Activated naive CD8-positive, alpha-beta T cell treated with anti-CD3 and anti-CD28 coated beads for 36 hours (primary cell): ENCODE data around the gene RBM44. TPM values are rescaled to one million over a fixed set of nuclear protein-coding genes. Genes with fewer than 3 reads are reported as not detected.
"Not testable (repeated sequence)": the region's sequence is repeated elsewhere in the genome, so short reads cannot be mapped to it uniquely, and the experiment has no call there.

Experiments used
- DNase-seq: peaks from one replicate; pipeline ENCODE4 v3.0.0; 2021
- H3K27ac Mint-ChIP-seq: one replicate; pipeline ENCODE4 v1.8.0; 2022; ENCODE audit warnings: mild to moderate bottlenecking, moderate library complexity, mixed read lengths
- H3K27me3 Mint-ChIP-seq: one replicate; pipeline ENCODE4 v1.8.0; 2022; ENCODE audit warnings: mild to moderate bottlenecking, mixed read lengths
- H3K36me3 Mint-ChIP-seq: one replicate; pipeline ENCODE4 v1.8.0; 2021; ENCODE audit warnings: mild to moderate bottlenecking, mixed read lengths
- H3K4me1 Mint-ChIP-seq: one replicate; pipeline ENCODE4 v1.8.0; 2021; ENCODE audit warnings: mixed read lengths
- H3K4me3 Mint-ChIP-seq: one replicate; pipeline ENCODE4 v1.8.0; 2022; ENCODE audit warnings: mild to moderate bottlenecking, moderate library complexity, mixed read lengths
- H3K9me3 Mint-ChIP-seq: one replicate; pipeline ENCODE4 v1.8.0; 2022; ENCODE audit warnings: mixed read lengths
- total RNA-seq, 2 experiments: library from RNA; stranded (reverse); gene quantifications; one replicate each; pipeline ENCODE4 v1.2.3, GENCODE V29; 2021

Gene RBM44
- total RNA-seq, 2 experiments from 2014 or later, result 0.46 to 0.47 TPM

DNA sequence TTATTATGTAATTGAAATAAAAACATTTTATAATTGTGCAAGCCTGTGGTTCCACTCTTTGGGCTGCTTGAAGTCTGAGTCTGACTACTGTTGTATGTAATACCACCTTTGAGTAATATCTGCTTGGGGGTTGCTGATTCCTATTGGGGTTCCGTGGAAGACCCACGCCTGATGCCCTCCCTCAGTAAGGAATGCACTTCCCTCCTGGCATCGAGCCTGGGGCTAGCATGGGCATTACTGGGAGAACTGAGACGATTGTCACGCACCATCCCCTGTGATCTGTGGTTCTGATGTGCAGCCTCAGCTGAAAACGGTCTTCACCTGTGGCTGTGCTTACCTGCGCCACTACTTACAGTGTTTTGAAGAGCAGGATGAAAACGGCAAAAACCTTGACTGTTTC is 32.7 kb upstream of the RBM44 start:
- H3K27me3 Mint-ChIP-seq, result no peaks in the 10 kb centered on the region
- H3K36me3 Mint-ChIP-seq, result peaks cover 17% of the 10 kb centered on the region
- no peak for DNase-seq
- H3K9me3 Mint-ChIP-seq, result no peaks in the 10 kb centered on the region
- no peak overlapping the region for H3K4me3 Mint-ChIP-seq
- H3K27ac Mint-ChIP-seq, result no peak overlapping the region
- no peaks in the 10 kb centered on the region for H3K4me1 Mint-ChIP-seq

DNA sequence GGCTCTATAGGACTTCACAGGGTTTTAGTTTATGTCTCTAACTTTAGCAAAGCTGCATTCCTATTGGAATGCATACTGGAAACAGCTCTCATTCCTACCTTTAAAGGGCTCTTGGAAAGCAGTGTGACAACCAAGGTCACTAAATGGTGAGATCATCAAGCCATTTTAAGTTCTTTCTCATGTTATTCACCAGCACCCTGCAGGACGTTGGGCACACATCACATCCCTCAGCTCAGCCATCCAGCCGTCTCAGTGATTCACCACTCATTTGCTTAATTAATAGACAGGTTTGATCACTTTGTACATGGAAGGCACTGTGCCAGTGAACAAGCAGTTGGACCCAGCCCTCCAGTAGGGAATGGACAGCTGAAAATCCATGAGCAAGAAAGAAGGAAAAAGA is 32.2 kb upstream of the RBM44 start:
- Mint-ChIP-seq H3K36me3 (peaks cover 17% of the 10 kb centered on the region), H3K4me3 (no peak overlapping the region), H3K27me3 (no peaks in the 10 kb centered on the region), H3K27ac (no peak overlapping the region), H3K9me3 (no peaks in the 10 kb centered on the region), H3K4me1 (no peaks in the 10 kb centered on the region)
- DNase-seq, result no peak

DNA sequence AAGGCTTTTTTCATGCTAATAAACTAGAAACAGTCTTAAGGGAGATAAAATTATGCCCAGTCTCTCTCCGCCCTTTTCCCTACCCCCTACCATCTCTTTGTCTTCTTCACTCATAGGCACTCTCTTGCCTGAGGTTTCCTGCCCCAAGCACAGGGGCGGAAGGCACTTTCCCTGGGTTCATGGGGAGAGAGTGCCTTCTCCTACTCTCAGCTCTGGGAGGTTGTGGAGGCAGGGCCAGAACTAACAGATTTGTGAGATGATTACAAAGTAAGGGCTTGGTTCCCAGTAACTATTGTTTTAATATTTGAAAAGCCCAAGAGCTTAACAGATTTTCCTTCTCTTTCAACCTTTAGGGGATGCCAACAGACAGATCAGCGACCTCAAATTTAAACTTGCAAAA is 26.1 kb upstream of the RBM44 start:
- Mint-ChIP-seq H3K27ac (peak overlapping the region; percentile 35), H3K36me3 (peaks cover 34% of the 10 kb centered on the region)

DNA sequence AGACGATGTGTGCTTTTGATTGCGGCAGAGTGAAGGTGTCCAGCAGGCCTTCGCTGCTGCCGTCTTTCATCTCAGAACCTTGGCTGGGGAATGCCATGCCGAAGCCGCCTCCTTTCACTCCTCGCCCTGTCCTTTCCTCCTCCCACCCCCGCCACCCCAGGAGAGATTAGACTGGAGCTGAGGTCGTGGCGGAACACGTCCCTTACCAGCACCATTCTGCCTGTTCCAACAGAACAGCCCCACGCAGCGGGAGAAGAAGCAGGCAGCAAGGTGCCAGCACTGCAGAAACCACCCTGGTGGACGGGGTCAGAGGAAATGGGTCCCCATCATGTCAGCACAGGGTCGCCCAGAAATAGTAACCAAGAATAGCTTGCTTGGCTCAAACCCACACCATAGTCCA is 24.8 kb upstream of the RBM44 start:
- Mint-ChIP-seq H3K4me3 (no peak overlapping the region), H3K36me3 (peaks cover 44% of the 10 kb centered on the region), H3K4me1 (no peaks in the 10 kb centered on the region), H3K9me3 (peaks cover 1% of the 10 kb centered on the region), H3K27ac (no peak overlapping the region), H3K27me3 (no peaks in the 10 kb centered on the region)
- no peak for DNase-seq

More for the DNA sequence above, 26.1 kb upstream of the RBM44 start:
- no peak overlapping the region for H3K4me3 Mint-ChIP-seq
- H3K9me3 Mint-ChIP-seq, result no peaks in the 10 kb centered on the region
- no peak for DNase-seq
- no peaks in the 10 kb centered on the region for H3K27me3 Mint-ChIP-seq
- no peaks in the 10 kb centered on the region for H3K4me1 Mint-ChIP-seq

DNA sequence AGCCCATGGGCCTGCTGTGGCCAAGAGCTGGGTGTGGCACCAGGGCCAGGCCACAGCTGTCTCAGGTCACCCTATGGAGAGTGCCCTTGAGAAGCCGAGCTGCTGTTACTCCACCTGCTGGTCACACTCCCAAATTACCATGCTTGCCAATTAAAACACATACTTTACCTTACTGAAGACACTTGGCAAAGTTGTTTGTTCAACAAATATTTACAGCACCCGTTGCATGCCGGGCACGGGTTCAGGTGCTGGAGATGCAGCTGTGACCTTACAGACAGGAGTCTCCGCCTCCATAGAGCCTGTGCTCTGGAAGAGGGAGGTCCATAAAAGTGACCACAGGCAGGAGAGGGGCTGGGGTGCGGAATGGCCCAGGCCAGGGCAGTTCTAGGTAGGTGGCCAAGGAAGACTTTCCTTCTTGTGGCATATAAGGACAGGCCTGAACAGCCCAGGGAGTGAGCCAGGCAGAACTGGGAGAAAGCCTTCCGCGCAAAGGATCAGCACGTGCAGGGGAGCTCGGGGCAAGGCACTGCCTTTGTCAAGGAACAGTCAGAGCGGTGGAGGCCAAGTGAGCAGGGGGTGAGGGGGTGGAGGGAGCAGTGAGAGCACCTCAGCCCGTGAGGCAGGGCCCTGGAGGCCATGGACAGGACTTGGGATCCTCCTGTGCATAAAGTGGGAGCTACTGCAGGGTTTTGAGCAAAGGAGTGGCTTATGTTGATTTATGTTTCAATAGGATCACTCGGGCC is 23.6 kb upstream of the RBM44 start:
- no peak overlapping the region for H3K27ac Mint-ChIP-seq

DNA sequence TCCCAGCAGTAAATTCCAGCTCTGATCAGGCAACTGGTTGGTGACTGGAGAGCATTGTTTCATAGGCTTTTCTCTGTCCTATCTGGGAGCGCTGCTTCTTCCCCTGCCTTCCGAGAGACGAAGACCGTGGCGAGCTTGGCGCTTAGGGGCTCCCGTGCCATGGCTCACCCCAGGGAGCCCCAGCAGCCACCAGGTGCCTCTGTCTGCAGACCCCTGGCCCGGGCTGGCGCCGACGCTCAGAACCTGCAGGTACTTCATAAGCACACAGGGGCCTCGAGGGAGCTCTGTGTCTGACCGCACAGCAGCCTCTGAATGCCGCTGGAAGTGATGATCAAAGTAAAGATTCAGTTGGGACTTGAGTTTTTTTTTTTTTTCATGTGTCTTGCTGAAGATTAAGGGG is 19.1 kb upstream of the RBM44 start:
- peaks cover 86% of the 10 kb centered on the region for H3K36me3 Mint-ChIP-seq
- H3K4me3 Mint-ChIP-seq, result no peak overlapping the region
- H3K27me3 Mint-ChIP-seq, result no peaks in the 10 kb centered on the region
- peaks cover under 1% of the 10 kb centered on the region for H3K4me1 Mint-ChIP-seq
- no peak overlapping the region for H3K27ac Mint-ChIP-seq
- peaks cover 13% of the 10 kb centered on the region for H3K9me3 Mint-ChIP-seq
- no peak for DNase-seq

More for the DNA sequence above, 23.6 kb upstream of the RBM44 start:
- H3K36me3 Mint-ChIP-seq, result peaks cover 54% of the 10 kb centered on the region
- DNase-seq, result peak; percentile 34
- peaks cover 1% of the 10 kb centered on the region for H3K9me3 Mint-ChIP-seq
- H3K27me3 Mint-ChIP-seq, result no peaks in the 10 kb centered on the region
- H3K4me3 Mint-ChIP-seq, result no peak overlapping the region
- H3K4me1 Mint-ChIP-seq, result no peaks in the 10 kb centered on the region

DNA sequence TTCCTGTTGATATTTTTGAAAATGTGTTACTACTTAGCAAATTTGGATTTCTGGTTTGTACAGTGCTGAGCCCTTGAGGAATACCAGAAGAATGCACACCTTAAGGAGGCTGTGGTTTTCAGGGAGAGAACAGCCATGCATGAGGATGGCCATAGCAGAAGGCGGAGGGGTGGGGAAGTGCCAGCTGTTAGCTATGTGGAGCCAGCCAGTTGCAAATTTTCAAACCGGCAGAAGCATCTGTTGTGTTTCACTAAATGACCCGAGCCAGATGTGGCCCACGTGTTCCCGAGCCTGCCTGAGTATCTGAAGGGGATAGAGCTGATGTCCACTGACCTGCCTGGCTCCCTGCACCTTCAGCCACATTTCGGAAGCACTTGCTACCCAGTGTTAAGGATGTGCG is 16.4 kb upstream of the RBM44 start:
- no peaks in the 10 kb centered on the region for H3K27me3 Mint-ChIP-seq
- H3K9me3 Mint-ChIP-seq, result peaks cover 24% of the 10 kb centered on the region
- H3K27ac Mint-ChIP-seq, result no peak overlapping the region
- no peak overlapping the region for H3K4me3 Mint-ChIP-seq
- DNase-seq, result no peak
- peaks cover 85% of the 10 kb centered on the region for H3K36me3 Mint-ChIP-seq
- H3K4me1 Mint-ChIP-seq, result peaks cover 1% of the 10 kb centered on the region

DNA sequence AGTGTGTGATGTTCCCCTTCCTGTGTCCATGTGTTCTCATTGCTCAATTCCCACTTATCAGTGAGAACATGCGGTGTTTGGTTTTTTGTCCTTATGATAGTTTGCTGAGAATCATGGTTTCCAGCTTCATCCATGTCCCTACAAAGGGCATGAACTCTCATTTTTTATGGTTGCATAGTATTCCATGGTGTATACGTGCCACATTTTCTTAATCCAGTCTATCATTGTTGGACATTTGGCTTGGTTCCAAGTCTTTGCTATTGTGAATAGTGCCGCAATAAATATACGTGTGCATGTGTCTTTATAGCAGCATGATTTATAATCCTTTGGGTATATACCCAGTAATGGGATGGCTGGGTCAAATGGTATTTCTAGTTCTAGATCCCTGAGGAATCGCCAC is 14.9 kb upstream of the RBM44 start:
- DNase-seq, H3K27ac Mint-ChIP-seq, H3K4me3 Mint-ChIP-seq, H3K27me3 Mint-ChIP-seq, H3K4me1 Mint-ChIP-seq: not testable (repeated sequence)
- peaks cover 80% of the 10 kb centered on the region for H3K36me3 Mint-ChIP-seq
- H3K9me3 Mint-ChIP-seq, result peaks cover 24% of the 10 kb centered on the region

DNA sequence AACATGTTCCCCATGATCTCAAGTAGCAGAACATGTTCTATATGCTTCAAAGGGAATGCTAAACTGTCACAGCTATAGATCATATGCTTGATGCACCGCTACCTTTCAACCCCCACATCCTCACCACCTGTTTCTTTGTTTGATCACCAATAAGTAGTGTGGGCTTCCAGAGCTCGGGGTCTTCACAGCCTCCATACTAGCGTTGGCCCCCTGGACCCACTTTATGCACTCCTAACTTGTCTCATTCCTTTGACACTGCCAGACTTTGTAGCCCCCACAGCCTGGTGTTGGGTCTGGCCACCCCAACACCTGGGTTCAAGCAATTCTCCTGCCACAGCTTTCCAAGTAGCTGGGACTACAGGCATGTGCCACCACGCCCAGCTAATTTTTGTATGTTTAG is 11.6 kb upstream of the RBM44 start:
- H3K4me3 Mint-ChIP-seq, result no peak overlapping the region

DNA sequence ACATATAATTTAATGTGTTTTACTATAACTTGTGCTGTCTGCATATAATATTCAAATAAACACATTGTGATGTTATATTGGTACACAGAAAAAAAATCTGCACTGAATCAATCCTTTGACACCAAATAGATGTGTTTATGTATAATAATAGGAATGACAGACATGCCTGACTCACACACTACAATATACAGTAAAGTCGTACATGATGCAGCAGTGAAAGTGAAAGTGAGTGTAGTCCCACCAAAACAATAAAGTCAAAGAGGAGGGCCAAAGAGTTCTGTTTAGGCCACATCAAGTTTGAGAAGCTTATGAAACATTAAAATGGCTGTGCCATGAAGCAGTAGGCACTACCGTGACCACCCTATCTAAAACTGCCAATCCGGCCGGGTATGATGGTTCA is 8.2 kb upstream of the RBM44 start:
- no peak overlapping the region for H3K4me3 Mint-ChIP-seq
- no peak overlapping the region for H3K27ac Mint-ChIP-seq
- DNase-seq, result no peak
- no peaks in the 10 kb centered on the region for H3K4me1 Mint-ChIP-seq
- peaks cover 12% of the 10 kb centered on the region for H3K9me3 Mint-ChIP-seq
- H3K27me3 Mint-ChIP-seq, result no peaks in the 10 kb centered on the region
- H3K36me3 Mint-ChIP-seq, result peaks cover 27% of the 10 kb centered on the region

More for the DNA sequence above, 11.6 kb upstream of the RBM44 start:
- Mint-ChIP-seq H3K4me1 (peaks cover 1% of the 10 kb centered on the region), H3K36me3 (peaks cover 55% of the 10 kb centered on the region), H3K9me3 (peaks cover 23% of the 10 kb centered on the region), H3K27ac (no peak overlapping the region), H3K27me3 (no peaks in the 10 kb centered on the region)
- no peak for DNase-seq

DNA sequence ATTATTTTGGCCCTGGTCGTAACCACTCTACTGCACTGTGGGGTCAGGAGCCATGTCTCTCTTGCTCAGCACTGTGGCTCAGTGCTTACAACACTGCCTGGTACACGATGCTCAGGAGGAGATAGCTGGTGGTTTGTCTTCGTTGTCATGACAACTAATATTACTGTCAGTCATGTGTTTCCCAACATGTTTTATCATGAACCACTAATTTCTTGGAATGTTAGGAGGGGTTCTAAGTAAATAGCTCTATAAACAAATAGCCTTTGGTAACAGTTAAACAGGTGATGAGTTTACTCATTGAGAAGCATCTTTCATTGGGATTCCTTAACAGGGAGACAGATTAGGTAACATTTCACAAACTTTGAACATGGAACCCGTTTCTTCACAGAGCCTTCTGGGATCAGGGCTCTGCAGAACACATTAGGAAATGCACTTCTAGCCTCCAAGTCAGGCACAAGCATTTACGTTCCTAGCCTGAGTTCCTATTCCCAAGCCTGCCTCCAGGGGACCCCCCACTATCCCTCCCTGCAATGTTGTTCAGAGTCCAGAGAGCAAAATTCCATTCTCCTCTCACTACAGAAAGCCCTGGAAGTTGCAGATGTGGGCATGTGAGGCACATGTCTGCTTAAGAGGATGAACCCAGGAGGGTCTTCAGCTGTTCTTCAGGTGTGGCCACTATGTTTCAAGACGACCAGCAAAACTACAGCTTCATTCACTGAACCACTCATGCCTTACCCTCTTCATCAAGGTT is 6.4 kb upstream of the RBM44 start:
- peaks cover 1% of the 10 kb centered on the region for H3K9me3 Mint-ChIP-seq
- H3K36me3 Mint-ChIP-seq, result peaks cover 12% of the 10 kb centered on the region
- no peaks in the 10 kb centered on the region for H3K4me1 Mint-ChIP-seq
- no peaks in the 10 kb centered on the region for H3K27me3 Mint-ChIP-seq
- no peak for DNase-seq
- H3K4me3 Mint-ChIP-seq, result no peak overlapping the region
- H3K27ac Mint-ChIP-seq, result no peak overlapping the region

DNA sequence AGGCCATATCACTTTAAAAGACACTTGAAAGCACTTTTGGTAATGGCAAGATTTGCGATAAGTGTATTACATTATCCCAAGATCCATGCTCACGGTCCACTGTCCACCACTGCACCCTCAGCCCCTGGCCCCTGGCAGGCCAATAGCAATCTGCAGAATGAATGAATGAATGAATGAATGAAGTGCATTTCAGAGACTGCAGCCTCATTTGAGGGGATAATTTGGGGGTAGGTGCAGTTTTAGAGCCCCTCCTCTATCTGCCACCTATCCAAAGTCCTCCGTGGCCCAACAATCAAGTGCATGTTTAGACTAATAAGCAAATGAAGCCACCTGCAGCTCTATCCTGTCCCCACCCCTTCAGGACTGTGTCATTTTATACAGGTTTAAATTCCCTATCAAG is 1.3 kb upstream of the RBM44 start:
- no peak overlapping the region for H3K27ac Mint-ChIP-seq
- H3K27me3 Mint-ChIP-seq, result no peaks in the 10 kb centered on the region
- peaks cover 3% of the 10 kb centered on the region for H3K36me3 Mint-ChIP-seq
- H3K9me3 Mint-ChIP-seq, result peaks cover 5% of the 10 kb centered on the region
- no peak overlapping the region for H3K4me3 Mint-ChIP-seq
- DNase-seq, result no peak
- no peaks in the 10 kb centered on the region for H3K4me1 Mint-ChIP-seq

DNA sequence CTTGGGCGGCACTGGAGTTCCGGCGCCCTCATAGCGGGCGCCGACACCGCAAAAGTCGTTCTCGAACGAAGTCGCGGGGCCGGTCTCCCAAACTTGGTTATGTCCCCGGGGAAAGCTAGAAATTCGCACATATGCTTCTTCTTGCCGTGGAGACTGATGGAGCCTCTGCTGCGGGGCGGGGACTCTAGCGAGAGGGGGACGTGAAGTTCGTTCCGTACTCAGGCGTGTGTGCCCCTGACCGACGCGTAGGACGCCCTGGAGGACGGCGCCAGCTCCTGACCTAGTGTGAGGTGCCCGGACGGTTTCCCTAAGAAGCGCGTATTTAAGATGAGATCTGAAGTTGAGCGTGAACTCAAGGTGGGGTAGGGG is 465 bp downstream of the RBM44 start:
- H3K9me3 Mint-ChIP-seq, result peaks cover 5% of the 10 kb centered on the region
- peaks cover 3% of the 10 kb centered on the region for H3K36me3 Mint-ChIP-seq
- DNase-seq, result no peak
- peaks cover 4% of the 10 kb centered on the region for H3K4me1 Mint-ChIP-seq
- no peaks in the 10 kb centered on the region for H3K27me3 Mint-ChIP-seq
- H3K4me3 Mint-ChIP-seq, result no peak overlapping the region
- no peak overlapping the region for H3K27ac Mint-ChIP-seq

DNA sequence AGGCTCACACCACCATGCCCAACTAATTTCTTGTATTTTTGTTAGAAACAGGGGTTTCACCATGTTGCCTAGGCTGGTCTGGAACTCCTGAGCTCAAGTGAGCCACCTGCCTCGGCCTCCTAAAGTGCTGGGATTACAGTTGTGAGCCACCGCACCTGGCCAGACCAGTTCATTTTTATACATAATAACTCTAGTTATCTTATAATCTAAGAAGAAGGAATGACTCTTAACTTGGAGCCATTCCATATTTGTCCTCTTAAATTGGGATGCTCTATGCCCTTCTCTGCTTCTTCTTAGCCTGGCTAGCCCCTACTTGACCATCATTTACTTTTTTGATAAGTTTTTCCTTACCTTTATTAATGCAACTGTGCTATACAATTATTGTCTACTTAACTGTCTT is 2.9 kb downstream of the RBM44 start:
- DNase-seq, result no peak
- Mint-ChIP-seq H3K4me1 (peaks cover 4% of the 10 kb centered on the region), H3K27ac (no peak overlapping the region)

DNA sequence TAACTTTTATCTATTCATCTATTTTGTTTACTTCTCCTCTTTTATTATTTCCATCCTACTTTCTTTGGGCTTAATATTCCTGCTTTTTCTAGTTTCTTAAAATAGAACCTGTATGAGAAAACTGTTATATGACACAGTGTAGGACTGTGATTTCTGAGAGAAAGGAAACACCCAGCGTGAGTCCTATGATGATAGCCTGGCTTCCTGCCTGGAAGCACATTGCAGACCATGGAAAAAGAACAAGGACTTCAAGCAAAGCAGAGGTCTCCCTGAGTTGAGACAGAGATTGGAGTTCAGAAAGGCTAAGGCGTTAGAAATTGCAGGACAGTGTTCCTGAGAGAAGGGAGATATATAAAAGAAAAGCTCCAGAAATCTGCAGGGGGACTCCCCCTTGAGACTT is 7.8 kb downstream of the RBM44 start:
- no peak overlapping the region for H3K27ac Mint-ChIP-seq
- peaks cover 4% of the 10 kb centered on the region for H3K4me1 Mint-ChIP-seq
- no peaks in the 10 kb centered on the region for H3K9me3 Mint-ChIP-seq
- no peaks in the 10 kb centered on the region for H3K27me3 Mint-ChIP-seq
- H3K36me3 Mint-ChIP-seq, result no peaks in the 10 kb centered on the region
- H3K4me3 Mint-ChIP-seq, result no peak overlapping the region
- DNase-seq, result no peak

More for the DNA sequence above, 2.9 kb downstream of the RBM44 start:
- Mint-ChIP-seq H3K27me3 (no peaks in the 10 kb centered on the region), H3K36me3 (peaks cover 3% of the 10 kb centered on the region), H3K9me3 (peaks cover 5% of the 10 kb centered on the region), H3K4me3 (no peak overlapping the region)

DNA sequence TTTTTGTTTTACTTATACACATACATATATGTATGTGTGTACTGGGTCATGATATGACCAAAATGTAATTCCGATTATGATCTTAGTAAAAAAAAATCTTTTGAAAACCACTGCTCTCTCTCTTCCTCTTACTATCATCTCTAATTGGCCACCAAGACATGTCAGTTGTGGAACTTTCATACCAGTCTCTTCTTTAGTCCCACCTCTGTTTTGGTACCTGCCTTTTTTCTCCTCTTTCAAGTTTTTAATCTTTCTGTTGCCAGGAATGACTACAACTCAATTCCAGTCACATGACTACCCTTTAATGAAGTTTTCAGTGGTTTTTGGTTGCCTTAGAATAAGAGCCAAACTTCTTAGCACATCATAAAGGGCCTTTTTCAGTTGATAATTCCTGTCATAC is 17.1 kb downstream of the RBM44 start:
- no peak overlapping the region for H3K4me3 Mint-ChIP-seq
- no peak overlapping the region for H3K27ac Mint-ChIP-seq

More for the DNA sequence above, 17.1 kb downstream of the RBM44 start:
- no peaks in the 10 kb centered on the region for H3K27me3 Mint-ChIP-seq
- DNase-seq, result no peak
- H3K9me3 Mint-ChIP-seq, result no peaks in the 10 kb centered on the region
- H3K4me1 Mint-ChIP-seq, result peaks cover 4% of the 10 kb centered on the region
- no peaks in the 10 kb centered on the region for H3K36me3 Mint-ChIP-seq
